HUDEP-2 (cell line): Measurements from ENCODE around the gene CRELD2.

ENCODE experiments used
- DNase-seq, 76 experiments: peaks; one replicate each; lab custom pipeline; 2025; ENCODE audit not compliant: unreplicated experiment in 76 of 76; lab: John Stamatoyannopoulos, UW

CRELD2 gene

GRCh38 chr22:49966041-49966773 lies 47.8 kb downstream of the CRELD2 start:
- no peak for DNase-seq

- DNase-seq = no peak
These were observed 48.6 kb downstream of the CRELD2 start for GRCh38 chr22:49966774-49967705.

- no peak for DNase-seq
These were observed 49.3 kb downstream of the CRELD2 start for GRCh38 chr22:49967706-49968208.

GRCh38 chr22:49968313-49968830 lies 49.9 kb downstream of the CRELD2 start:
- no peak for DNase-seq

- no peak for DNase-seq
These were observed 50.6 kb downstream of the CRELD2 start for GRCh38 chr22:49968831-49969661.

- DNase-seq = no peak
These were observed 51.5 kb downstream of the CRELD2 start for GRCh38 chr22:49969751-49970527.

- DNase-seq = peak in 74 of 76 experiments; percentile 55 to 98 (median 94)
These were observed 52.2 kb downstream of the CRELD2 start for GRCh38 chr22:49970528-49971231.

GRCh38 chr22:49971232-49972162 lies 53.1 kb downstream of the CRELD2 start:
- DNase-seq = peak in 62 of 76 experiments; percentile 23 to 85 (median 64)

- DNase-seq = no peak
These were observed 54.0 kb downstream of the CRELD2 start for GRCh38 chr22:49972163-49973017.

GRCh38 chr22:49973018-49973961 lies 54.9 kb downstream of the CRELD2 start:
- no peak for DNase-seq

- DNase-seq = peak in 26 of 76 experiments; percentile 13 to 58 (median 38)
These were observed 57.3 kb downstream of the CRELD2 start for GRCh38 chr22:49975543-49976389.

GRCh38 chr22:49976439-49977175 lies 58.2 kb downstream of the CRELD2 start:
- DNase-seq = peak in 1 of 76 experiments; percentile 23
